H1 (cell line): Measurements from ENCODE around the gene UBTD1. TPM values are rescaled to one million over a fixed set of nuclear protein-coding genes. Genes with fewer than 3 reads are reported as not detected.

Experiments
- CTCF ChIA-PET: fragments of 300-600 bp; sonication (Branson Sonifier 250); formaldehyde crosslinking; loops from one replicate; lab custom pipeline; 2021; ENCODE audit not compliant: partially characterized antibody; lab: Charles Lee
- POLR2A ChIA-PET: fragments of 300-600 bp; sonication (Branson Sonifier 250); formaldehyde crosslinking; loops from one replicate; lab custom pipeline; 2021; ENCODE audit warnings: inconsistent platforms; ENCODE audit not compliant: partially characterized antibody; lab: Charles Lee
- DNase-seq, 2 experiments: peaks; one replicate each; pipeline versions ENCODE4 v3.0.0 to v3.0.0-alpha.2; 2010 to 2022; ENCODE audit warnings: low spot score in 2 of 2, low read depth in 1 of 2, mixed read lengths in 1 of 2
- FAIRE-seq: peaks from 2 replicates; lab custom pipeline; 2011; peaks lifted over from hg19 to GRCh38; lab: Jason Lieb, UNC
- H2AFZ ChIP-seq: 2 replicates; pipeline ENCODE4 v1.8.1; 2012; ENCODE audit warnings: low read length, inconsistent platforms
- H2AK5ac ChIP-seq: 2 replicates; pipeline ENCODE4 v1.6.1; 2013; ENCODE audit warnings: low read depth, low read length
- H2BK120ac ChIP-seq: replicated peaks from 2 replicates; pipeline ENCODE3; 2013; ENCODE audit warnings: low read depth, low read length, inconsistent platforms
- H2BK12ac ChIP-seq: 2 replicates; pipeline ENCODE4 v1.6.1; 2013; ENCODE audit warnings: low read depth, low read length
- H2BK15ac ChIP-seq: 2 replicates; pipeline ENCODE4 v1.6.1; 2013; ENCODE audit warnings: low read length
- H2BK20ac ChIP-seq: 2 replicates; pipeline ENCODE4 v1.6.1; 2013; ENCODE audit warnings: low read length
- H2BK5ac ChIP-seq: 2 replicates; pipeline ENCODE4 v1.6.1; 2013; ENCODE audit warnings: low read depth, low read length
- H3K14ac ChIP-seq: 2 replicates; pipeline ENCODE4 v1.6.1; 2013; ENCODE audit warnings: inconsistent platforms; ENCODE audit not compliant: insufficient read length
- H3K18ac ChIP-seq: 2 replicates; pipeline ENCODE4 v1.6.1; 2013; ENCODE audit warnings: low read length; ENCODE audit errors: extremely low read depth
- H3K23ac ChIP-seq: 2 replicates; pipeline ENCODE4 v1.6.1; 2013; ENCODE audit warnings: inconsistent platforms; ENCODE audit not compliant: insufficient read length
- H3K23me2 ChIP-seq: 2 replicates; pipeline ENCODE4 v1.6.1; 2013; ENCODE audit warnings: low read depth, low read length
- H3K27ac ChIP-seq: 2 replicates; pipeline ENCODE4 v1.6.1; 2011; ENCODE audit warnings: low read depth, low read length, inconsistent platforms
- H3K27me3 ChIP-seq, 4 experiments: replicated peaks in 1 of 4; 1 replicate in 1 of 4; 2 replicates in 3 of 4; pipeline versions ENCODE4 v1.6.1 to v1.8.1; 2011 to 2013; ENCODE audit warnings: low read length in 3 of 4, mild to moderate bottlenecking in 3 of 4, inconsistent platforms in 2 of 4, mixed read lengths in 2 of 4, moderate library complexity in 1 of 4; ENCODE audit not compliant: control insufficient read depth in 3 of 4, insufficient read depth in 3 of 4; ENCODE audit errors: extremely low read depth in 1 of 4
- H3K36me3 ChIP-seq, 4 experiments: 2 replicates each; pipeline versions ENCODE4 v1.6.1 to v1.8.1; 2011 to 2013; ENCODE audit warnings: mild to moderate bottlenecking in 4 of 4, low read length in 3 of 4, moderate library complexity in 2 of 4, control low read depth in 1 of 4, inconsistent platforms in 1 of 4; ENCODE audit not compliant: insufficient read depth in 4 of 4, control insufficient read depth in 2 of 4
- H3K4ac ChIP-seq: replicated peaks from 2 replicates; pipeline ENCODE3; 2013; ENCODE audit warnings: low read length, low read depth, mixed read lengths, inconsistent platforms; ENCODE audit not compliant: insufficient read length
- H3K4me1 ChIP-seq, 4 experiments: replicated peaks in 1 of 4; 1 replicate in 1 of 4; 2 replicates in 3 of 4; pipeline versions ENCODE4 v1.6.1 to v1.8.1; 2011 to 2013; ENCODE audit warnings: low read length in 3 of 4, inconsistent platforms in 2 of 4, mixed read lengths in 1 of 4; ENCODE audit not compliant: insufficient read depth in 4 of 4, control insufficient read depth in 3 of 4
- H3K4me2 ChIP-seq, 2 experiments: 2 replicates each; pipeline versions ENCODE4 v1.6.1 to v1.8.1; 2011 to 2013; ENCODE audit warnings: low read depth in 2 of 2, low read length in 2 of 2, control low read depth in 1 of 2, inconsistent platforms in 1 of 2, mild to moderate bottlenecking in 1 of 2; ENCODE audit not compliant: insufficient read depth in 1 of 2
- H3K4me3 ChIP-seq, 4 experiments: fragments of 200-600, 300-600 bp in 1 of 4; sonication (generic), shearing (Covaris generic), sonication (Bioruptor Twin) in 1 of 4; 2 replicates each; pipeline versions ENCODE4 v1.5.1 to v1.8.1; 2011 to 2016; ENCODE audit warnings: low read length in 4 of 4, low read depth in 3 of 4, control low read depth in 2 of 4, inconsistent platforms in 2 of 4, mild to moderate bottlenecking in 2 of 4, mixed read lengths in 1 of 4, moderate library complexity in 1 of 4; ENCODE audit not compliant: insufficient read depth in 2 of 4; ENCODE audit errors: extremely low read depth in 1 of 4
- H3K56ac ChIP-seq: replicated peaks from 2 replicates; pipeline ENCODE3; 2013; ENCODE audit warnings: low read depth, mild to moderate bottlenecking, mixed read lengths, low read length, inconsistent platforms; ENCODE audit not compliant: insufficient read length
- H3K79me1 ChIP-seq: 2 replicates; pipeline ENCODE4 v1.6.1; 2013; ENCODE audit warnings: low read depth, low read length, control low read depth
- H3K79me2 ChIP-seq, 2 experiments: 2 replicates each; pipeline versions ENCODE4 v1.6.1 to v1.8.1; 2012 to 2013; ENCODE audit warnings: low read length in 2 of 2, mild to moderate bottlenecking in 2 of 2, inconsistent platforms in 1 of 2; ENCODE audit not compliant: insufficient read depth in 2 of 2, control insufficient read depth in 1 of 2
- H3K9ac ChIP-seq, 4 experiments: replicated peaks in 1 of 4; 1 replicate in 1 of 4; 2 replicates in 3 of 4; pipeline versions ENCODE4 v1.6.1 to v1.8.1; 2011 to 2013; ENCODE audit warnings: low read depth in 3 of 4, low read length in 3 of 4, control low read depth in 2 of 4, mild to moderate bottlenecking in 2 of 4, moderate library complexity in 2 of 4, inconsistent platforms in 1 of 4; ENCODE audit errors: extremely low read depth in 1 of 4
- H3K9me3 ChIP-seq, 2 experiments: 2 replicates each; pipeline versions ENCODE4 v1.6.1 to v1.8.1; 2012 to 2013; ENCODE audit warnings: mild to moderate bottlenecking in 2 of 2, moderate library complexity in 2 of 2, control low read depth in 1 of 2, inconsistent platforms in 1 of 2, low read depth in 1 of 2, low read length in 1 of 2, mixed read lengths in 1 of 2; ENCODE audit not compliant: insufficient read depth in 2 of 2
- H4K20me1 ChIP-seq, 2 experiments: replicated peaks in 1 of 2; 2 replicates each; pipeline versions ENCODE3 to v1.8.1; 2011 to 2013; ENCODE audit warnings: inconsistent platforms in 2 of 2, low read length in 2 of 2, mild to moderate bottlenecking in 1 of 2; ENCODE audit not compliant: insufficient read depth in 2 of 2, control insufficient read depth in 1 of 2
- H4K5ac ChIP-seq: 2 replicates; pipeline ENCODE4 v1.6.1; 2013; ENCODE audit warnings: low read length, low read depth, mixed read lengths, inconsistent platforms; ENCODE audit not compliant: insufficient read length
- H4K8ac ChIP-seq: 2 replicates; pipeline ENCODE4 v1.8.0; 2013; ENCODE audit warnings: mild to moderate bottlenecking, moderate library complexity, low read length, inconsistent platforms; ENCODE audit not compliant: insufficient read depth; ENCODE audit errors: extremely low read depth
- H4K91ac ChIP-seq: replicated peaks from 2 replicates; pipeline ENCODE3; 2013; ENCODE audit warnings: low read length, mixed read lengths, inconsistent platforms; ENCODE audit not compliant: insufficient read length
- BRCA1 ChIP-seq: IDR thresholded peaks from 2 replicates; pipeline ENCODE4 v1.6.1; 2012; ENCODE audit warnings: low read depth, low read length, improper control_type of control experiment
- JUND ChIP-seq: IDR thresholded peaks from 2 replicates; pipeline ENCODE4 v1.6.1; 2011; ENCODE audit warnings: mild to moderate bottlenecking, improper control_type of control experiment, low read length
- MAX ChIP-seq: IDR thresholded peaks from 2 replicates; pipeline ENCODE4 v1.6.1; 2012; ENCODE audit warnings: inconsistent platforms
- NANOG ChIP-seq: IDR thresholded peaks from 2 replicates; pipeline ENCODE4 v1.6.1; 2011; ENCODE audit warnings: low read length, low read depth, mild to moderate bottlenecking, inconsistent platforms; ENCODE audit not compliant: insufficient read depth, poor library complexity, severe bottlenecking
- RBBP5 ChIP-seq: IDR thresholded peaks from 2 replicates; pipeline ENCODE4 v1.7.1; 2012; ENCODE audit warnings: low read depth, mild to moderate bottlenecking, inconsistent platforms, low read length, moderate library complexity, borderline replicate concordance
- RFX5 ChIP-seq: IDR thresholded peaks from 2 replicates; pipeline ENCODE4 v1.6.1; 2011; ENCODE audit warnings: low read depth, low read length, improper control_type of control experiment, borderline replicate concordance
- TAF7 ChIP-seq: optimal IDR thresholded peaks from 2 replicates; pipeline ENCODE3; 2011; ENCODE audit warnings: low read depth, mild to moderate bottlenecking, inconsistent platforms, low read length, moderate library complexity, borderline replicate concordance
- TBP ChIP-seq: IDR thresholded peaks from 2 replicates; pipeline ENCODE4 v1.6.1; 2011; ENCODE audit warnings: low read depth, low read length, improper control_type of control experiment
- TEAD4 ChIP-seq: IDR thresholded peaks from 2 replicates; pipeline ENCODE4 v1.6.1; 2012; ENCODE audit warnings: low read depth, low read length, inconsistent platforms, mixed read lengths
- USF2 ChIP-seq: IDR thresholded peaks from 2 replicates; pipeline ENCODE4 v1.6.1; 2011; ENCODE audit warnings: low read length, improper control_type of control experiment
- WGBS, 2 experiments: shearing (Covaris generic) in 1 of 2; methylation state at CpG; one replicate each; pipeline versions ENCODE4 v1.1.6 to v1.1.7; 2013 to 2015; ENCODE audit warnings: low lambda C conversion rate in 2 of 2, mixed read lengths in 2 of 2, inconsistent platforms in 1 of 2, low coverage in 1 of 2, missing lambda C conversion rate in 1 of 2; ENCODE audit not compliant: insufficient replicate concordance in 2 of 2, insufficient coverage in 1 of 2, insufficient read length in 1 of 2; ENCODE audit errors: extremely low coverage in 1 of 2, missing lambda C conversion rate in 1 of 2; 5-methylcytosine and 5-hydroxymethylcytosine counted together
- polyA plus RNA-seq, 7 experiments: library from polyadenylated mRNA; depleted of rRNA in 3 of 7; stranded (reverse) in 5 of 7; unstranded in 2 of 7; fragments of >200 nt in 5 of 7; fragments of 200-250 nt in 2 of 7; gene quantifications; 1 replicate in 5 of 7; 2 replicates in 1 of 7; 4 replicates in 1 of 7; pipeline versions ENCODE4 v1.2.1 to v1.2.3, GENCODE V29; 2011 to 2013; ENCODE audit warnings: missing spikeins in 2 of 7, mixed read lengths in 2 of 7
- total RNA-seq: library from RNA; stranded (reverse); fragmentation: NEBNext Ultra II Directional; extraction: Animal tissue kit (Norgen Biotek cat#: 25700); gene quantifications from 2 replicates; pipeline ENCODE4 v1.2.1, GENCODE V29; 2021

Gene UBTD1
- total and polyA plus RNA-seq, 2 of the 8 experiments (the other 6 are each of a cell fraction or from before 2014, with no cell fraction given), result 22.3 to 36.2 TPM

GRCh38 chr10:97572214-97572989, 73.7 kb downstream of the UBTD1 start, which contains the start of gene ANKRD2:
TSS of gene ANKRD2 (plus strand) at chr10:97572779. CDS start at chr10:97572789, 10 bp downstream.
- Histone ChIP-seq H3K79me2 (no peaks in the 10 kb centered on the region), H2AFZ (no peak within 1 kb of the TSS), H3K9me3 (no peaks in the 10 kb centered on the region), H3K79me1 (no peaks in the 10 kb centered on the region), H3K4ac (no peak within 1 kb of the TSS), H3K27me3 (no peaks in the 10 kb centered on the region), H3K23me2 (no peaks in the 10 kb centered on the region), H3K36me3 (peaks cover 0 to 14% (median 2%) of the 10 kb centered on the region in 4 experiments; a peak in 4 of 8 replicates), H2AK5ac (no peak within 1 kb of the TSS), H2BK20ac (no peak within 1 kb of the TSS), H4K20me1 (peaks cover 0 to 2% of the 10 kb centered on the region in 2 experiments), H3K23ac (no peak within 1 kb of the TSS), H3K4me2 (no peak within 1 kb of the TSS), H4K8ac (peak within 1 kb of the TSS; percentile 45; the same call in 1 of the 2 replicates), H3K14ac (no peak within 1 kb of the TSS), H3K56ac (no peak within 1 kb of the TSS), H3K4me1 (peaks cover 2 to 6% (median 4%) of the 10 kb centered on the region in 4 experiments; a peak in 3 of 7 replicates), H3K18ac (no peak within 1 kb of the TSS), H4K91ac (no peak within 1 kb of the TSS), H3K9ac (no peak within 1 kb of the TSS), H2BK5ac (peak within 1 kb of the TSS; percentile 44; the same call in 1 of the 2 replicates), H2BK120ac (no peak within 1 kb of the TSS), H2BK12ac (no peak within 1 kb of the TSS), H4K5ac (no peak within 1 kb of the TSS), H2BK15ac (no peak within 1 kb of the TSS), H3K27ac (no peak within 1 kb of the TSS), H3K4me3 (no peak within 1 kb of the TSS)
- CTCF ChIA-PET, result interaction anchor here (0.5 to 12.9 kb wide), 39 partner anchors 11 to 266 kb away, joined by 3 to 169 read pairs (median 5); partner anchors contain the start of genes C10orf62, HOGA1 and PI4K2A
- POLR2A ChIA-PET, result interaction anchor here (1.4 to 1.7 kb wide), 3 partner anchors 9 to 38 kb away, joined by 3 to 8 read pairs (median 7); no protein-coding TSS in a partner anchor
- FAIRE-seq (peak; percentile 94), DNase-seq (peak; percentile 59 to 85)
- WGBS, 2 experiments, result 87% methylated on average over 16 of the region's 16 CpGs; no CpG with 5 or more reads in 1 of the 2 experiments
- TF ChIP-seq TBP, result peak; percentile 40; the same call in 1 of the 2 replicates
- no peak for TF ChIP-seq TEAD4
- TF ChIP-seq USF2, result no peak
- TF ChIP-seq JUND, result no peak
- no peak for TF ChIP-seq TAF7
- TF ChIP-seq BRCA1, result no peak
- no peak for TF ChIP-seq RFX5
- TF ChIP-seq NANOG, result no peak
- TF ChIP-seq RBBP5, result no peak
- peak; percentile 66 for TF ChIP-seq MAX
